K562 (cell line): Measurements from ENCODE around the gene OR6S1. TPM values are rescaled to one million over a fixed set of nuclear protein-coding genes. Genes with fewer than 3 reads are reported as not detected.

Experiments used
- ATAC-seq: fragments of 200-7000 bp; cut with Tn5 transposase; 3 replicates; pipeline ENCODE4 v1.9.1; 2020; ENCODE audit warnings: moderate library complexity
- BruUV-seq: library from RNA; stranded (reverse); fragments of 400-500 nt; replicated peaks from 2 replicates; lab custom pipeline; 2021; lab: Mats Ljungman, UMichigan
- CTCF ChIA-PET: fragments of 300-600 bp; formaldehyde crosslinking; extraction: SDS; loops from one replicate; lab custom pipeline; 2021; ENCODE audit warnings: low intra/inter-chr PET ratio; lab: Yijun Ruan, JAX
- POLR2A ChIA-PET: fragments of 300-600, 350-650 bp; sonication (Branson Sonifier 250); formaldehyde crosslinking; extraction: SDS; loops from one replicate; lab custom pipeline; 2021; ENCODE audit warnings: antibody characterized with exemption, inconsistent platforms; lab: Yijun Ruan, JAX
- DNase-seq, 4 experiments: peaks; one replicate each; pipeline versions ENCODE4 v3.0.0 to v3.0.0-alpha.2; 2011 to 2018; ENCODE audit warnings: low spot score in 3 of 4, mixed read lengths in 3 of 4; ENCODE audit errors: extremely low read depth in 1 of 4
- FAIRE-seq: peaks from 2 replicates; lab custom pipeline; 2011; peaks lifted over from hg19 to GRCh38; lab: Jason Lieb, UNC
- H2AFZ ChIP-seq: 2 replicates; pipeline ENCODE4 v1.6.0; 2011; ENCODE audit warnings: low read depth, low read length, control low read depth, inconsistent platforms
- H3K27ac ChIP-seq: fragments of 200-600 bp; 3 replicates; pipeline ENCODE4 v1.8.0; 2011; ENCODE audit warnings: low read depth, mild to moderate bottlenecking, control low read depth, inconsistent platforms, low read length, moderate library complexity, mixed read lengths; ENCODE audit errors: extremely low read depth
- H3K27me3 ChIP-seq, 2 experiments: fragments of 300-600 bp in 1 of 2; 2 replicates in 1 of 2; 3 replicates in 1 of 2; pipeline versions ENCODE4 v1.6.0 to v1.8.0; 2011; ENCODE audit warnings: inconsistent platforms in 2 of 2, low read length in 2 of 2, mild to moderate bottlenecking in 1 of 2, mixed read lengths in 1 of 2, moderate library complexity in 1 of 2; ENCODE audit not compliant: control insufficient read depth in 2 of 2, insufficient read depth in 2 of 2
- H3K36me3 ChIP-seq: fragments of 300-600 bp; 3 replicates; pipeline ENCODE4 v1.8.0; 2011; ENCODE audit warnings: mild to moderate bottlenecking, low read length, inconsistent platforms; ENCODE audit not compliant: control insufficient read depth, insufficient read depth
- H3K4me1 ChIP-seq, 2 experiments: fragments of 200-600 bp in 1 of 2; replicated peaks in 1 of 2; 2 replicates in 1 of 2; 3 replicates in 1 of 2; pipeline versions ENCODE4 v1.5.1 to v1.8.0; 2011; ENCODE audit warnings: inconsistent platforms in 2 of 2, low read length in 2 of 2, mild to moderate bottlenecking in 1 of 2, mixed read lengths in 1 of 2, moderate library complexity in 1 of 2; ENCODE audit not compliant: control insufficient read depth in 2 of 2, insufficient read depth in 2 of 2
- H3K4me2 ChIP-seq: 2 replicates; pipeline ENCODE4 v1.6.1; 2011; ENCODE audit warnings: low read length, control low read depth, inconsistent platforms, mixed read lengths; ENCODE audit not compliant: insufficient read depth
- H3K4me3 ChIP-seq: fragments of 200-600 bp; sonication (generic), shearing (Covaris generic); 2 replicates; pipeline ENCODE4 v1.5.1; 2016; ENCODE audit warnings: control low read depth, inconsistent platforms
- H3K79me2 ChIP-seq: fragments of 200-600 bp; 3 replicates; pipeline ENCODE4 v1.8.0; 2011; ENCODE audit warnings: low read length, inconsistent platforms; ENCODE audit not compliant: control insufficient read depth, insufficient read depth
- H3K9ac ChIP-seq, 2 experiments: 2 replicates each; pipeline versions ENCODE4 v1.6.0 to v1.6.1; 2011; ENCODE audit warnings: low read depth in 2 of 2, low read length in 2 of 2, control low read depth in 1 of 2, inconsistent platforms in 1 of 2, mild to moderate bottlenecking in 1 of 2, mixed read lengths in 1 of 2; ENCODE audit not compliant: insufficient read depth in 1 of 2
- H3K9me1 ChIP-seq: one replicate; pipeline ENCODE4 v1.6.0; 2011; ENCODE audit warnings: inconsistent platforms, mild to moderate bottlenecking, low read length, moderate library complexity; ENCODE audit not compliant: control insufficient read depth, insufficient read depth
- H3K9me3 ChIP-seq: replicated peaks from 2 replicates; pipeline ENCODE4 v1.5.1; 2011; ENCODE audit warnings: low read depth, low read length, inconsistent platforms; ENCODE audit not compliant: control insufficient read depth, insufficient read depth
- H4K20me1 ChIP-seq: replicated peaks from 2 replicates; pipeline ENCODE4 v1.6.1; 2011; ENCODE audit warnings: low read length, inconsistent platforms, mixed read lengths; ENCODE audit not compliant: control insufficient read depth, insufficient read depth
- CCNT2 ChIP-seq: IDR thresholded peaks from 2 replicates; pipeline ENCODE4 v1.6.1; 2011; ENCODE audit warnings: borderline replicate concordance, low read depth, mild to moderate bottlenecking, moderate library complexity, mixed read lengths, low read length; ENCODE audit not compliant: insufficient read length; ENCODE audit errors: extremely low read depth
- CHD2 ChIP-seq: IDR thresholded peaks from 2 replicates; pipeline ENCODE4 v1.6.1; 2011; ENCODE audit warnings: low read depth, low read length
- E2F6 ChIP-seq, 2 experiments: IDR thresholded peaks; 2 replicates each; pipeline ENCODE4 v1.6.1; 2011; ENCODE audit warnings: borderline replicate concordance in 1 of 2, control low read depth in 1 of 2, low read depth in 1 of 2, low read length in 1 of 2, mild to moderate bottlenecking in 1 of 2, mixed read lengths in 1 of 2, moderate library complexity in 1 of 2; ENCODE audit not compliant: insufficient read depth in 1 of 2, insufficient read length in 1 of 2, poor library complexity in 1 of 2, severe bottlenecking in 1 of 2; ENCODE audit errors: extremely low read depth in 1 of 2
- HDAC6 ChIP-seq: IDR thresholded peaks from 2 replicates; pipeline ENCODE4 v1.6.1; 2012; ENCODE audit warnings: low read depth, mild to moderate bottlenecking, control low read depth, inconsistent platforms, low read length, moderate library complexity
- MTA1 ChIP-seq: fragments of 450-650 bp; IDR thresholded peaks from 2 replicates; pipeline ENCODE4 v1.6.1; 2017; ENCODE audit warnings: borderline replicate concordance
- NBN ChIP-seq: fragments of 450-650 bp; IDR thresholded peaks from 2 replicates; pipeline ENCODE4 v1.6.1; 2016; ENCODE audit warnings: low read depth, mild to moderate bottlenecking
- NCOA1 ChIP-seq: fragments of 450-650 bp; IDR thresholded peaks from 2 replicates; pipeline ENCODE4 v1.6.1; 2016; ENCODE audit warnings: low read depth
- NFATC3 ChIP-seq: fragments of 450-650 bp; IDR thresholded peaks from 2 replicates; pipeline ENCODE4 v1.6.1; 2017; ENCODE audit warnings: mild to moderate bottlenecking
- NUFIP1 ChIP-seq: fragments of 450-650 bp; IDR thresholded peaks from 2 replicates; pipeline ENCODE4 v1.6.1; 2018; ENCODE audit not compliant: partially characterized antibody
- PTRF ChIP-seq: fragments of 450-650 bp; IDR thresholded peaks from 2 replicates; pipeline ENCODE4 v1.6.1; 2016; ENCODE audit warnings: mild to moderate bottlenecking, missing genetic modification characterization, missing compliant biosample characterization
- RFX1 ChIP-seq: fragments of 450-650 bp; IDR thresholded peaks from 2 replicates; pipeline ENCODE4 v1.6.1; 2016; ENCODE audit warnings: mild to moderate bottlenecking, moderate library complexity
- THRA ChIP-seq: fragments of 450-650 bp; IDR thresholded peaks from 2 replicates; pipeline ENCODE4 v1.6.1; 2017; ENCODE audit warnings: mild to moderate bottlenecking, moderate library complexity
- YY1 ChIP-seq, 3 experiments: IDR thresholded peaks; 2 replicates each; pipeline ENCODE4 v1.6.1; 2011; ENCODE audit warnings: low read length in 2 of 3, mild to moderate bottlenecking in 2 of 3, moderate library complexity in 2 of 3, borderline replicate concordance in 1 of 3, control low read depth in 1 of 3, low read depth in 1 of 3; ENCODE audit not compliant: insufficient read depth in 3 of 3, insufficient replicate concordance in 2 of 3, control insufficient read depth in 1 of 3, insufficient read length in 1 of 3; ENCODE audit errors: extremely low read depth in 1 of 3
- ZHX1 ChIP-seq: fragments of 150-350 bp; conservative IDR thresholded peaks from 2 replicates; pipeline ENCODE4 v1.6.1; 2014; ENCODE audit warnings: low read length
- ZNF239 ChIP-seq: fragments of 250-450 bp; sonication (Bioruptor Pico); IDR thresholded peaks from 2 replicates; pipeline ENCODE4 v1.4.0; 2020; ENCODE audit warnings: mild to moderate bottlenecking
- WGBS: fragments of 100-300 bp; shearing (Covaris generic); methylation state at CpG from one replicate; pipeline ENCODE4 v1.1.6; 2016; ENCODE audit warnings: low coverage, mixed read lengths; ENCODE audit not compliant: insufficient coverage; ENCODE audit errors: missing lambda C conversion rate; 5-methylcytosine and 5-hydroxymethylcytosine counted together
- in situ Hi-C: fragments of 300-500 bp; cut with MboI; formaldehyde crosslinking; loops from 4 replicates; pipeline ENCODE4 v1.15.0; 2018; ENCODE audit warnings: inconsistent platforms, mixed read lengths
- intact Hi-C: fragments of 100-400 bp; cut with micrococcal nuclease; formaldehyde crosslinking; loops from 2 replicates; pipeline ENCODE4 v1.14.2; 2022
- polyA plus RNA-seq, 8 experiments: library from polyadenylated mRNA; depleted of rRNA in 4 of 8; stranded (reverse) in 5 of 8; unstranded in 3 of 8; fragments of >200 nt; fragmentation: Nextera tagmentation in 2 of 8; fragmentation: Illumina TruSeq in 1 of 8; extraction: Ambion mirVana in 2 of 8; extraction: Trizol in 1 of 8; gene quantifications; 2 replicates each; pipeline versions ENCODE4 v1.2.1 to v1.2.3, GENCODE V29; 2011 to 2014; ENCODE audit warnings: inconsistent platforms in 1 of 8, missing spikeins in 1 of 8
- total RNA-seq, 7 experiments: library from RNA; depleted of rRNA in 6 of 7; stranded (reverse); fragments of >200 nt in 6 of 7; fragmentation: Illumina TruSeq in 2 of 7; extraction: Trizol in 2 of 7; gene quantifications; 2 replicates each; pipeline versions ENCODE4 v1.2.1 to v1.2.3, GENCODE V29; 2011 to 2021; ENCODE audit warnings: low replicate concordance in 1 of 7

Gene OR6S1
- total and polyA plus RNA-seq, 9 of the 15 experiments (the other 6 are each of a cell fraction or from before 2014, with no cell fraction given) = not detected

GRCh38 chr14:20624495-20625070 lies 16.9 kb downstream of the OR6S1 start (continued):
- TF ChIP-seq YY1 (IDR thresholded peaks at IDR 0.05; ENCODE audit: borderline replicate concordance in 1 of 3, control insufficient read depth in 1 of 3, extremely low read depth in 1 of 3, insufficient read depth in 3 of 3, insufficient read length in 1 of 3, insufficient replicate concordance in 2 of 3, low read depth in 1 of 3, low read length in 2 of 3) = peak in 1 of 3 experiments; percentile 57

GRCh38 chr14:20623798-20624197 lies 17.7 kb downstream of the OR6S1 start:
- peak; percentile 80 for FAIRE-seq
- Histone ChIP-seq H4K20me1 (0 out of 2 replicates have a peak, but pooled peaks cover 9% of the 10 kb centered on the region), H3K9me3 (no peaks in the 10 kb centered on the region), H3K9me1 (no peaks in the 10 kb centered on the region), H3K27ac (no peak overlapping the region), H2AFZ (peak overlapping the region; percentile 86), H3K4me2 (peak overlapping the region; percentile 79), H3K27me3 (peaks cover 4 to 5% of the 10 kb centered on the region in 2 experiments; a peak in 2 of 5 replicates), H3K9ac (no peak overlapping the region), H3K4me3 (peak overlapping the region; percentile 42), H3K4me1 (peaks cover 8 to 14% of the 10 kb centered on the region in 2 experiments; a peak in 3 of 5 replicates), H3K79me2 (no peaks in the 10 kb centered on the region), H3K36me3 (no peaks in the 10 kb centered on the region)
- ChIA-PET CTCF (no interaction called here), POLR2A (no interaction called here)
- in situ Hi-C loops (no loop called here), intact Hi-C loops (no loop called here)
- 23% methylated on average over 15 of the region's 15 CpGs for WGBS
- DNase-seq = peak in 1 of 4 experiments; percentile 54
- ATAC-seq = peak; percentile 37
- BruUV-seq = no TSS peak
- no peak for TF ChIP-seq ZHX1
- TF ChIP-seq MTA1 = no peak
- TF ChIP-seq NUFIP1 = no peak
- TF ChIP-seq RFX1 = no peak
- no peak for TF ChIP-seq NFATC3
- TF ChIP-seq HDAC6 = no peak
- TF ChIP-seq E2F6 (IDR thresholded peaks at IDR 0.05; ENCODE audit: borderline replicate concordance in 1 of 2, extremely low read depth in 1 of 2, insufficient read depth in 1 of 2, insufficient read length in 1 of 2, low read depth in 1 of 2, low read length in 1 of 2, poor library complexity in 1 of 2, severe bottlenecking in 1 of 2) = no peak
- TF ChIP-seq NBN = no peak
- no peak for TF ChIP-seq ZNF239
- TF ChIP-seq THRA = no peak
- TF ChIP-seq NCOA1 = no peak
- TF ChIP-seq PTRF (tag) = no peak
- no peak for TF ChIP-seq CHD2
- no peak for TF ChIP-seq CCNT2
